ENCODE results near the gene UBFD1.
"Not testable (repeated sequence)": the region's sequence is repeated elsewhere in the genome, so short reads cannot be mapped to it uniquely, and the experiment has no call there.

UBFD1 gene

DNA sequence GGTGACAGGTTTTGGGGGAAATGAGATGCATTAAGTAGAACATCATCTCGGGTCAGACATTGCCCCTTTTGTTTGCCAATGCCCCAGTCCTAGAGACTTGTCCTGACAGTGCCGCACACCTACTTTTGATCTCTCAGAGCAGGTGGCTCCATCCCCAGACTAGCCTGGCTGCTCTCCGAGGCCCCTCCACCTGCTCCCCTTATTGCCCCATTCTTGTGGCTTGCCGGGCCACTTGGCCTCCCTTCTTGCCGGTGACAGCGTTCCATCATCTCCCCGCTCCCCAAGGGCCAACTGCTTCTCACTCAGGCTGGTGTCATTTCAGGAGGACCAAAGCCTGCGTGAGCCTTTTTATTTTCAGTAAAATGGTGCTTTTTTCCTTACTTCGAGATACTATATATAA is 14.9 kb downstream of the UBFD1 start:
- Mint-ChIP-seq H3K9me3 (no peaks in the 10 kb centered on the region), H3K27ac (no peak overlapping the region), H3K27me3 (no peaks in the 10 kb centered on the region), H3K4me3 (no peak overlapping the region), H3K4me1 (no peaks in the 10 kb centered on the region)
- DNase-seq: no peak
- no peak for ATAC-seq

DNA sequence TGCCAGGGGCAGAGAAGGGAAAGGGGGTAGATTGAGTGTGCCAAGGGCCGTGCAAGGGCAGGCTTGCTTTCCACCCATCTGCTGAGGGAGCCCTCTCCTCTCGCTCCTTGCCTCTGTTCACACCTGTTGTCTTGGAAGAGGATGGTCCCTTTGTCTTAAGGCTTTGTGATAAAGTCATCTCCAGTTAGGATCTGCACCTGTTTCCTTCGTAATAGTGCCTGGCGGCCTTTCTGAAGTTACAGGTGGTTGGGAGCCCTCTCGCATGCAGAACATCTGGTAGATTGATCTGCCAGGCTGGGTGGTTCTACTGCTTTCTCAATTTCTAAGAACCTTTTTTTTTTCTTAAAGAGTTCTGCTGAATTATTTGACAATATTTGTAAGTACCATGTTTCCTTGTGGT is 16.3 kb downstream of the UBFD1 start:
- no peaks in the 10 kb centered on the region for H3K4me1 Mint-ChIP-seq
- no peak for DNase-seq
- no peaks in the 10 kb centered on the region for H3K9me3 Mint-ChIP-seq
- no peaks in the 10 kb centered on the region for H3K27me3 Mint-ChIP-seq
- no peak for ATAC-seq
- no peak overlapping the region for H3K4me3 Mint-ChIP-seq
- H3K27ac Mint-ChIP-seq: no peak overlapping the region

DNA sequence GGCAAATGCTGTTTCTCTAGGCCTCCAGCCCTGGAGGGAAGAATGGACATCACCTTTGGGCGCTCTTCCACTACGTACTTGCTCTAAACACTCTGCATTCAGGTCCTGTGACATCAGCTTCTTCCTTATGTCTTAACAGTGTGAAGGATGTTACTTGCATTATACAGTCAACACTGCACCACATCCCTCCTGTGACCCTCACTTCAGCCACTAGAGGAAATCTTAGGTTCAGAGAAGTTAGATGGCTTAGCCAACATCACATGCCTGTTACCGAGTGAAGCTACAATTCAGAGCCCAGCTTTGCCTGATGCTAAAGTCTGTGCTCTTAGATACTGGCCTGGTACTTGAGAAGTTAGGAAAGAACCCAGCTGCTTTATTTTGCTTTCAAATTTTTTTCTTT is 18.3 kb downstream of the UBFD1 start:
- no peak for ATAC-seq
- Mint-ChIP-seq H3K4me1 (no peaks in the 10 kb centered on the region), H3K4me3 (no peak overlapping the region), H3K9me3 (no peaks in the 10 kb centered on the region), H3K27me3 (no peaks in the 10 kb centered on the region), H3K27ac (no peak overlapping the region)
- DNase-seq: no peak

DNA sequence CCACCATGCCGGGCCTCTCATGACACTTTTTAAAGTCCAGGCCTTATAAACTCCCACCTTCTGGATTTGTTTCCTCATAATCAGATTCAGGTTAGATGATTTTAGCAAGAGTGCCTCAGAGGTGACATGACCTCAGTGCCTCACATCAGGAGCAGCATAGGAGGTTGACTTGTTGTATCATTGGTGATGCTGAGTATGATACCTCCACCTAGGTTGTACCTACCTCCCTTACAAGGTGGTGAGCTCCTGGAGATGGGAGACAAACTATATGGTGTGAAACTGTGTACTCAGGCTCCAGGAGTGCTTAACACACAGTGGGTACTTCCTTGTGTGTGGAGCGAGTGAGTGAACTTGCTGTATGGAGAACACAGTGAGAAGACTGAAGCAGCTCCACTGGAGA is 20.0 kb downstream of the UBFD1 start:
- H3K4me3 Mint-ChIP-seq: no peak overlapping the region
- H3K27ac Mint-ChIP-seq: no peak overlapping the region
- ATAC-seq (no peak), DNase-seq (no peak)
- no peaks in the 10 kb centered on the region for H3K9me3 Mint-ChIP-seq
- H3K27me3 Mint-ChIP-seq: no peaks in the 10 kb centered on the region
- no peaks in the 10 kb centered on the region for H3K4me1 Mint-ChIP-seq

DNA sequence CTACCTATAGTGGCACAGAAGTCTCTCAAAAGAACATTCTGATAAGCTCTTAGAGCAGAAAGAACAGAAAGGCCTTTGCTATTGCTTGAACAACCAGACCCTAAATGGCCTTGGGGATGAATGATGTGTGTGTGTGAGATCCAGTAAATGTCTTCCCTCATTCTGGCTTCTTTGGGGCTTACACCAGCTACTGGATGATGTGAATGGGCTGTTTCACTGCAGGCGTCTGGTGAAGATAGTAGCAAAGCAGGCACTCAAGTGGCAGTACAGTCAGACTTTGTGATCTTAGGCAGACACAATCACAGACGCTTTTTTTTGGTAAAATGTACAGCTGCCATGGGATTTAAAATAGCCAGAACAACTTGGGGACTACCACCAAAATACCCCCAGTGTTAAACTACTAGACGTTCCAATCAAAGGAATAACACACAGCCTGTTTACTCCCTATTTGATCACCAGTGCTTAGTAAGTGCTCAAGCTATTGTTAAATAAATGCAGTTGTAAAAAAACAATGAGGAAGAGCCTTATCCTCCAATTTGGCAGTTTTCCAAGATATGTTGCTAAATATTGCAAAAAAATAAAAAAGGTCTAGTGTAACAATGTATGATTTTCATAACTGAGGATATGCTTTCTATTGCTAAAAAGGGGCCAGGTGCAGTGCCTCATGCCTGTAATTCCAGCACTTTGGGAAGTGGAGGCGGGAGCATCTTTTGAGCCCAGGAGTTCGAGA is 20.7 kb downstream of the UBFD1 start:
- ATAC-seq (no peak), DNase-seq (no peak)
- H3K9me3 Mint-ChIP-seq: no peaks in the 10 kb centered on the region
- no peak overlapping the region for H3K27ac Mint-ChIP-seq
- no peaks in the 10 kb centered on the region for H3K27me3 Mint-ChIP-seq
- H3K4me1 Mint-ChIP-seq: no peaks in the 10 kb centered on the region
- no peak overlapping the region for H3K4me3 Mint-ChIP-seq

DNA sequence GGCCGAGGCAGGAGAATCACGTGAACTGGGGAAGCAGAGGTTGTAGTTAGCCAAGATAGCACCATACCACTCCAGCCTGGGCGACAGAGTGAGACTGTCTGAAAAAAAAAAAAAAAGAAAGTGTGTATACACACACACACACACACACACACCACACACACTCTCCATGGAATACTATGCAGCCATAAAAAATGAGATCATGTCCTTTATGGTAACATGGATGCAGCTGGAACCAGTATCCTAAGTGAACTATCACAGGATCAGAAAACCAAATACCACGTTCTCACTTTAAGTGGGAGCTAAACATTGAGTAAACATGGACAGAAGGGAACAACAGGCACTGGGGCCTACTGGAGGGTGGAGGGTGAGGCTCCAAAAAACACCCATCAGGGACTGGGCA is 21.8 kb downstream of the UBFD1 start:
- Mint-ChIP-seq H3K4me3 (no peak overlapping the region), H3K27me3 (no peaks in the 10 kb centered on the region), H3K4me1 (no peaks in the 10 kb centered on the region), H3K9me3 (no peaks in the 10 kb centered on the region), H3K27ac (no peak overlapping the region)
- DNase-seq (no peak), ATAC-seq (no peak)

DNA sequence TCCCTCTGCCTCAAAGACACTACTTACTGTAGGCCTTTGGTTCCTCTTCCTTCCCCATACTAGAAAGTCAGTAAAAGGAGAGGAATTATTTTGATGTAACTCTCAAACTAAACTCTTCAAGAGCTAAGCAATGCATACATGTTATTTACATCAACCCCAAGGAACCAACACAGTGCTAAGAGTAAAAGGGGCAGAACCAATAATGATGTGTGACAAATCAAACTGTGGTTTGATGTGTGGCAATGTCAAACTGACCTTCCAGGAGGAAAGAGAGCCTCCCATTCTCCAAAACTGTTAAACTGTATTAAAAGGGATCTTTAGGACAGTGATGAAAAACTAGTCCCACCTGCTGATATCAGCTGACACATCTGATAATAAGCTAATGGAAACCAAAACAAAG is 22.9 kb downstream of the UBFD1 start:
- H3K9me3 Mint-ChIP-seq: no peaks in the 10 kb centered on the region
- DNase-seq (no peak), ATAC-seq (no peak)
- H3K4me1 Mint-ChIP-seq: no peaks in the 10 kb centered on the region
- no peaks in the 10 kb centered on the region for H3K27me3 Mint-ChIP-seq
- H3K27ac Mint-ChIP-seq: peak overlapping the region in 1 of 2 donors; percentile 54
- H3K4me3 Mint-ChIP-seq: no peak overlapping the region

DNA sequence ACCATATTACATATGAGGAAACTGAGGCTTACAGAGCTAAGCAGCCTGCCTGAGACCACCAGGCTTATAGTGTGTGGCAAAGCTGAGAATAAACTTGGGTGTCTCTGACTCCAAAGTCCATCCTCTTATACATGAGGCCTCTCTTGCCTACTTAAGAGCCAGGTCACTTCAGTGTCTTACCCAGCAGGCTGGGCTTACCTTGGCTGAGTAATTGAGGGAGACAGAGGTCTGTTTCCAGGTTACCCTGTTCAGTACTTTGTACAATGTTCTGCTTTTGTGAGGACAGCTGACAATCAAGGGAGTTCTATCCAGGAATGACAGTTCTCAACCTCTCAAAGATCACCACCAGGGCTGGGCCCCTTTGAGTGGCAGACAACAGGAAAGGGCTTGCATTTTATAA is 24.2 kb downstream of the UBFD1 start:
- no peak for DNase-seq
- no peak for ATAC-seq
- no peak overlapping the region for H3K4me3 Mint-ChIP-seq
- H3K27ac Mint-ChIP-seq: no peak overlapping the region
- H3K9me3 Mint-ChIP-seq: no peaks in the 10 kb centered on the region
- no peaks in the 10 kb centered on the region for H3K4me1 Mint-ChIP-seq
- H3K27me3 Mint-ChIP-seq: no peaks in the 10 kb centered on the region

DNA sequence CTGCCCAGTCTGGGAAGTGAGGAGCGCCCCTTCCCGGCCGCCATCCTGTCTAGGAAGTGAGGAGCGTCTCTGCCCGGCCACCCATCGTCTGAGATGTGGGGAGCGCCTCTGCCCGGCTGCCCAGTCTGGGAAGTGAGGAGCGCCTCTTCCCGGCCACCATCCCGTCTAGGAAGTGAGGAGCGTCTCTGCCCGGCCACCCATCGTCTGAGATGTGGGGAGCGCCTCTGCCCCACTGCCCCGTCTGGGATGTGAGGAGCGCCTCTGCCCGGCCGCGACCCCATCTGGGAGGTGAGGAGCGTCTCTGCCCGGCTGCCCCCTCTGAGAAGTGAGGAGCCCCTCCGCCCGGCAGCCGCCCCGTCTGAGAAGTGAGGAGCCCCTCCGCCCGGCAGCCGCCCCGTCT is 25.7 kb downstream of the UBFD1 start:
- not testable (repeated sequence) for H3K4me1 Mint-ChIP-seq, H3K4me3 Mint-ChIP-seq, H3K9me3 Mint-ChIP-seq, ATAC-seq, H3K27me3 Mint-ChIP-seq, DNase-seq
- peak overlapping the region in 1 of 2 donors; percentile 78 for H3K27ac Mint-ChIP-seq

DNA sequence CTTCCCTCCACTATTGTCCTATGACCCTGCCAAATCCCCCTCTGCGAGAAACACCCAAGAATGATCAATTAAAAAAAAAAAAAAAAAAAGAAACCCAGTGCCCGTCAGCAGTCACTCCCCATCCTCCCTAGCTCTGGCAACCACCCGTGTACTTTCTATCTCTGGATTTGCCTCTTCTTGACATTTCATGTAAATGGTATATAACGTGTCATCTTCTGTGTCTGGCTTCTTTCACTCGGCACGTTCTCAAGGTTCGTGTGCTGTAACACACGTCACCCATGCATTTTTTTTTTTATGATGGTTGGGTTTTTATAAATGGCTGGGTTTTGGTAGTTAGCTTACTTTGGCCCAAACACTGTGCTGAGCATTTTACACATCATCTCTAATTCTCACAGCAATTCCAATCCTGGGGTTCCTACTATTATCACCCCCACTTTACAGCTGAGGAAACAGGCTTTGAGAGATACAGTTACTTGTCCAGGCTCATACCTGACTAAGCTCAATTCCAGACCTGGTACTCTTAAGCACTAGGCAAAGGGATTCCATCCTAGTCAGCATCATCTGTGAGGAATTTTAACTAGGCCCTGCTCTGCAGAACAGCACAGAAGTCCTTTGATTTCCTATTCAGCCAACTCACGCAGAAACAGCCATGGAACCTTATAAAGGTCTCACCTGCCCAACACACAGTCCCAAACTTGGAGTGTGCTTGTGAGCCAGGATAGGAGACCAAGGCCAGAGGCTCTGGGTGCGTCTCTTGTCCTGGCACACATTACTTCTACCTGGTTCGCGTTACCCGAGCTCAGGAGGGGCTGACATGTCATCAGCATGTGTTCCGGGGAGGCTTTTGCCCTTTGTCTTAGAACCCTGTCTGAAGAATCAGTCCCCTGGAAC is 26.9 kb downstream of the UBFD1 start:
- H3K9me3 Mint-ChIP-seq: no peaks in the 10 kb centered on the region
- H3K27me3 Mint-ChIP-seq: no peaks in the 10 kb centered on the region
- ATAC-seq (no peak), DNase-seq (no peak)
- H3K4me3 Mint-ChIP-seq: no peak overlapping the region
- H3K27ac Mint-ChIP-seq: peak overlapping the region in 1 of 2 donors; percentile 61
- H3K4me1 Mint-ChIP-seq: no peaks in the 10 kb centered on the region

DNA sequence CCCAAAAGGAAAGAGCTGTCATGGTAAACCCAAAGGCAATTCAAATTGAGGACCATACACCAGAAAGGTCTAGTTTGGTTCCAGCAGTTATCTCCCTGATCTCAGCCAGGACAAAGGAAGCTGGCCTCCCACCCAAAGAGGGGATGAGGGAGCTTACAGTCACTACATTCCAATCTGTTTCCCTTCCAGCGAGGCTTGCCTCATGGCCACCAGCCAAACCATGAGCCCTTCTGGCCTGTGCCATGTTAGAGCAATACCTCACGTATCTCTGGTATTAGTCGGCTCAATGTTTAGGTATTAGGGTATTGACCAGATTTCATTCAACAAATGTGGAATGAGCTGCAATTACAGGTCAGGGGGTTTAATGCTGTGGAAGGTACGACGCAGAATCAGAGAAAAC is 30.2 kb downstream of the UBFD1 start:
- no peaks in the 10 kb centered on the region for H3K27me3 Mint-ChIP-seq
- H3K4me1 Mint-ChIP-seq: peaks cover 14% of the 10 kb centered on the region
- no peak overlapping the region for H3K4me3 Mint-ChIP-seq
- peak overlapping the region; percentile 57 to 59 for H3K27ac Mint-ChIP-seq
- DNase-seq (no peak), ATAC-seq (no peak)
- no peaks in the 10 kb centered on the region for H3K9me3 Mint-ChIP-seq

DNA sequence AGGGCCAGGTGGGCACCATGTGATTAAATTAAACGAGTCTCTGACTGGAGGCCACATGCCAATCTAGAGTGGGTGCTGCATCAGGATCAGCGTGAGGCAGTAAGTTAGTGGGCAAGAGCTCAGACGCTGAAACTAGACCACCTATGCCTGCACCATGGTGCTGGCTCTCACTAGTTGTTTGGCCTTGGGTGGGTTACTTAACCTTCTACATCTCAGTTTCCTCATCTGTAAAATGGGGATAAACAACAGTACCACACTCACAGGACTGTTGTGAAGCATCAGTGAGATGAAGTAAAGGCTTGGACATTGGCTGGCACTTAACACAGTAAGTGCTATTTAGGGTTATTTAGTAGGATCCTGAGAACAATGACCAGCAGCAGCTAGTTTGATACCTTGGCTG is 32.7 kb downstream of the UBFD1 start:
- H3K4me1 Mint-ChIP-seq: peaks cover 35% of the 10 kb centered on the region
- no peak for ATAC-seq

DNA sequence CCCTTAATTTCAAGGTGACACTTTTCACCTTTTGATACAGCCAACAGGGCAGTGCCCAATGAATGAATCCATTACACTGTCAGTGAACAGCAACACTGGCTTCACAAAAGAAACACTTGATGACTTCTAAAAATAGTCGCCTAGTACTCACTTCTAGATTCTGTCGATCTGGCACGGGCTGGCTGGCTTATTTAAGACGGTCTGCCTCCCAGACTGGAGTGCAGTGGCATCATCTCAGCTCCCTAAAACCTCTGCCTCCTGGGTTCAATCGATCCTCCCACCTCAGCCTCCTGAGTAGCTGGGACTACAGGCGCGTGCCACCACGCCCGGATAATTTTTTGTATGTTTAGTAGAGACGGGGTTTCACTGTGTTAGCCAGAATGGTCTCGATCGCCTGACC is 36.7 kb downstream of the UBFD1 start:
- Mint-ChIP-seq H3K27ac (no peak overlapping the region), H3K4me3 (peak overlapping the region in 1 of 2 donors; percentile 86), H3K4me1 (peaks cover 52% of the 10 kb centered on the region), H3K27me3 (no peaks in the 10 kb centered on the region), H3K9me3 (no peaks in the 10 kb centered on the region)
- DNase-seq (no peak), ATAC-seq (no peak)

More for the DNA sequence above, 32.7 kb downstream of the UBFD1 start:
- DNase-seq: no peak
- H3K27ac Mint-ChIP-seq: no peak overlapping the region
- no peak overlapping the region for H3K4me3 Mint-ChIP-seq
- H3K27me3 Mint-ChIP-seq: no peaks in the 10 kb centered on the region
- no peaks in the 10 kb centered on the region for H3K9me3 Mint-ChIP-seq

DNA sequence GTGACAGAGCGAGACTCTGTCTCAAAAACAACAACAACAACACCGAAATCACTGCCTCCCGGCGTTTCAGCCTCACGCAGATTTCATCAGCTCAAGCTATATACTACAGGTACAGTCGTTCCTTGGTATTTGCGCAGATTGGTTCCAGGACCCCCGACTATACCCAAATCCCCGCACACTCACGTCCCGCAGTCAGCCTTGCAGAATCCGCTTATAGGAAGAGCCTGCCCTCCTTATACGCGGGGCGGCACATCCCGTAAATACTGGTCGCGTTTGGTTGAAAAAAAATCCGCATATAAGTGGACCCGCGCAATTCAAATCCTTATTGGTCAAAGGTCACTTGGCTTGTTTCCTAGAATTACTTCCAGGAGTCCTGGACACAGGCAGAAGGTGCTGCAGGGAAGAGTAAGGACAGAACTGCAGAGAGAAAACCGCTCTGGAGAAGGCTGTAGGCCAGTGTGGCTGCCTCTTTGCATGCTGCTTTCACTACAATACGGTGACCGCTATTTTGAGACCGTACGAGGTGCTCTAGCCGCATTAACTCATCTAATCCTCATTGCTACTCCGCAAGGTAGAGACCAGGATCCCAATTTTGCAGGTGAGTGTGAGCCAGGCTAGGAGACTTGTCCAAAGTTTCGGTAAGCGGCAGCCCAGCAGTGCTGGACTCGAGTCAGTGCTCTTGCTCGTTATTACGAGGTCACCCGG is 37.9 kb downstream of the UBFD1 start:
- peaks cover 52% of the 10 kb centered on the region for H3K4me1 Mint-ChIP-seq
- no peaks in the 10 kb centered on the region for H3K27me3 Mint-ChIP-seq
- DNase-seq (peak in 1 of 2 donors; percentile 3), ATAC-seq (peak; percentile 14)
- peak overlapping the region; percentile 7 to 83 for H3K27ac Mint-ChIP-seq
- H3K9me3 Mint-ChIP-seq: no peaks in the 10 kb centered on the region
- peak overlapping the region; percentile 83 to 86 for H3K4me3 Mint-ChIP-seq

DNA sequence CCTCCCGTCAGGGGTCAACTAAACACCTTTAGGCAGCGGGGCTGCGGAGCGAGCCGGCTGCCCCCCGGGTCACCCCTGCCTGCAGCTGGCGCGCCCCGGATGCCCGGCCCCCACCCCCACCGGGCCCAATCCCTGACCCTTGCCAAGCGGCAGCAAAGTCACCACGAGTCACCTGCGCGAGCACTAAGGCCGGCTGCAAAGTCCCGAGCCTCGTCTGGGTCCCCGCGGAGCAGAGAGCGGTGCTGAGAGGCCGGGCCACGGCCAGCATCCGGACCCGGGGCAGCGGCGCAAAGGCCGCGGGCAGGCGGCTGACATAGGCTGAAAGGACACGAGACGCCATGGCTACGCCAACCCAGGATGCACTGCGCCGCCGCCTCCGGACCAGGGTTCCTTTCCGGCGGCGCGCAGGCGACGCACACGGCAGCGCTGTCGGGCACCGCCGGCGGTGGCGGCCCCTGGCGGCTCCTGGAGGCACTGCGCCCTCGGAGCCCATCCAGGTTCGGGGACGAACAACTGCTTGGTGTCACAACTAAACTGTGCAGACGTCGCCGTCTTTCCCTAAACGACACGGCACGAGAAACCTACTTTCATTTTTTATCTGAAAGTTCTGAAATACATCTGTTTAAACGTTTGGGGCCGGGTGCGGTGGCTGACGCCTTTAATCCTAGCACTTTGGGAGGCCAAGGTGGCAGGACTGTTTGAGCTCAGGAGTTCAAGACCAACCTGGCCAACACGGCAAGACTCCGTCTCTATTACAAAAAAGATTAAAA is 38.6 kb downstream of the UBFD1 start, which contains the start of gene NDUFAB1:
Gene NDUFAB1 (minus strand): TSS at position 366 of the 770 bp plus-strand sequence. CDS start 26 bp downstream, at position 340.
- ATAC-seq: peak; percentile 98
- DNase-seq: peak; percentile 91 to 94
- H3K4me1 Mint-ChIP-seq: peaks cover 52% of the 10 kb centered on the region
- H3K27ac Mint-ChIP-seq: peak within 1 kb of the TSS; percentile 90 to 91
- no peaks in the 10 kb centered on the region for H3K27me3 Mint-ChIP-seq
- peak within 1 kb of the TSS; percentile 83 to 86 for H3K4me3 Mint-ChIP-seq
- no peaks in the 10 kb centered on the region for H3K9me3 Mint-ChIP-seq
